GM12801 (cell line): ENCODE results near the gene EGR4.

Source experiments
- CTCF ChIP-seq: IDR thresholded peaks from one replicate; pipeline ENCODE4 v1.5.1; 2011; ENCODE audit warnings: control low read depth; ENCODE audit not compliant: insufficient read length; ENCODE audit errors: extremely low read depth

EGR4 gene

GRCh38 chr2:73295751-73296400 is 2.5 kb upstream of the EGR4 start:
- TF ChIP-seq CTCF: no peak

- TF ChIP-seq CTCF: no peak
Measured at GRCh38 chr2:73294239-73294638, 891 bp upstream of the EGR4 start.

- no peak for TF ChIP-seq CTCF
Measured at GRCh38 chr2:73292906-73293533, 328 bp downstream of the EGR4 start.

- TF ChIP-seq CTCF: no peak
Measured at GRCh38 chr2:73292316-73292905, 937 bp downstream of the EGR4 start.

GRCh38 chr2:73291461-73292315 is 1.7 kb downstream of the EGR4 start:
- no peak for TF ChIP-seq CTCF

- TF ChIP-seq CTCF: no peak
Measured at GRCh38 chr2:73291093-73291460, 2.3 kb downstream of the EGR4 start.
